ENCODE data around the gene PLA2G2E. TPM values are rescaled to one million over a fixed set of nuclear protein-coding genes. Genes with fewer than 3 reads are reported as not detected.

PLA2G2E gene
- total and polyA plus RNA-seq, 4 donors: not detected

DNA sequence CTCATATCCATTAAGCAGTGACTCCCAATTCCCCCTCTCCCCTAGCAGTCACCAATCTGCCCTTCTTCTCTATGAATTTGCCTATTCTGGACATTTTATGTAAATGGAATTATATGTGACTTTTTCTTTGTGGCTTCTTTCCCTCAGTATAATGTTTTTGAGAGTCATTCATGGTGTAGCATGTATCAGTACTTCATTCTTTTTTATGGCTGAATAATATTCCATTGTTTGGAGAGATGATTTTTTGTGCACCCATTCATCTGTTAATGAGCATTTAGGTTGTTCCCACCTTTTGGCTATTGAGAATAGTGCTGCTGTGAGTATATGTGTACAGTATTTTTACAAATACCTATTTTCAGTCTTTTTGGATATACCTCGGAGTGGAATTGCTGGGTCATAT is 21.8 kb downstream of the PLA2G2E start:
- TF ChIP-seq SP1 (IDR thresholded peaks at IDR 0.05) (no peak), FOXA2 (IDR thresholded peaks at IDR 0.05) (no peak), RAD21 (IDR thresholded peaks at IDR 0.05) (no peak), RXRA (IDR thresholded peaks at IDR 0.05) (no peak), YY1 (IDR thresholded peaks at IDR 0.05) (no peak), HNF4A (conservative IDR thresholded peaks at IDR 0.05) (no peak), EGR1 (IDR thresholded peaks at IDR 0.05; ENCODE audit: low read depth in 2 of 2) (no peak), FOXA1 (IDR thresholded peaks at IDR 0.05) (no peak), NR2F2 (IDR thresholded peaks at IDR 0.05) (no peak)
- TF ChIP-seq, protein P1, sequence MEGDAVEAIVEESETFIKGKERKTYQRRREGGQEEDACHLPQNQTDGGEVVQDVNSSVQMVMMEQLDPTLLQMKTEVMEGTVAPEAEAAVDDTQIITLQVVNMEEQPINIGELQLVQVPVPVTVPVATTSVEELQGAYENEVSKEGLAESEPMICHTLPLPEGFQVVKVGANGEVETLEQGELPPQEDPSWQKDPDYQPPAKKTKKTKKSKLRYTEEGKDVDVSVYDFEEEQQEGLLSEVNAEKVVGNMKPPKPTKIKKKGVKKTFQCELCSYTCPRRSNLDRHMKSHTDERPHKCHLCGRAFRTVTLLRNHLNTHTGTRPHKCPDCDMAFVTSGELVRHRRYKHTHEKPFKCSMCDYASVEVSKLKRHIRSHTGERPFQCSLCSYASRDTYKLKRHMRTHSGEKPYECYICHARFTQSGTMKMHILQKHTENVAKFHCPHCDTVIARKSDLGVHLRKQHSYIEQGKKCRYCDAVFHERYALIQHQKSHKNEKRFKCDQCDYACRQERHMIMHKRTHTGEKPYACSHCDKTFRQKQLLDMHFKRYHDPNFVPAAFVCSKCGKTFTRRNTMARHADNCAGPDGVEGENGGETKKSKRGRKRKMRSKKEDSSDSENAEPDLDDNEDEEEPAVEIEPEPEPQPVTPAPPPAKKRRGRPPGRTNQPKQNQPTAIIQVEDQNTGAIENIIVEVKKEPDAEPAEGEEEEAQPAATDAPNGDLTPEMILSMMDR (IDR thresholded peaks at IDR 0.05; ENCODE audit: low read depth, low read length, missing input control): no peak
- TF ChIP-seq, protein P2, sequence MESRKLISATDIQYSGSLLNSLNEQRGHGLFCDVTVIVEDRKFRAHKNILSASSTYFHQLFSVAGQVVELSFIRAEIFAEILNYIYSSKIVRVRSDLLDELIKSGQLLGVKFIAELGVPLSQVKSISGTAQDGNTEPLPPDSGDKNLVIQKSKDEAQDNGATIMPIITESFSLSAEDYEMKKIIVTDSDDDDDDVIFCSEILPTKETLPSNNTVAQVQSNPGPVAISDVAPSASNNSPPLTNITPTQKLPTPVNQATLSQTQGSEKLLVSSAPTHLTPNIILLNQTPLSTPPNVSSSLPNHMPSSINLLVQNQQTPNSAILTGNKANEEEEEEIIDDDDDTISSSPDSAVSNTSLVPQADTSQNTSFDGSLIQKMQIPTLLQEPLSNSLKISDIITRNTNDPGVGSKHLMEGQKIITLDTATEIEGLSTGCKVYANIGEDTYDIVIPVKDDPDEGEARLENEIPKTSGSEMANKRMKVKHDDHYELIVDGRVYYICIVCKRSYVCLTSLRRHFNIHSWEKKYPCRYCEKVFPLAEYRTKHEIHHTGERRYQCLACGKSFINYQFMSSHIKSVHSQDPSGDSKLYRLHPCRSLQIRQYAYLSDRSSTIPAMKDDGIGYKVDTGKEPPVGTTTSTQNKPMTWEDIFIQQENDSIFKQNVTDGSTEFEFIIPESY (IDR thresholded peaks at IDR 0.05): no peak
- TF ChIP-seq, protein P3, sequence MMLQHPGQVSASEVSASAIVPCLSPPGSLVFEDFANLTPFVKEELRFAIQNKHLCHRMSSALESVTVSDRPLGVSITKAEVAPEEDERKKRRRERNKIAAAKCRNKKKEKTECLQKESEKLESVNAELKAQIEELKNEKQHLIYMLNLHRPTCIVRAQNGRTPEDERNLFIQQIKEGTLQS (IDR thresholded peaks at IDR 0.05): no peak
- TF ChIP-seq, protein P4, sequence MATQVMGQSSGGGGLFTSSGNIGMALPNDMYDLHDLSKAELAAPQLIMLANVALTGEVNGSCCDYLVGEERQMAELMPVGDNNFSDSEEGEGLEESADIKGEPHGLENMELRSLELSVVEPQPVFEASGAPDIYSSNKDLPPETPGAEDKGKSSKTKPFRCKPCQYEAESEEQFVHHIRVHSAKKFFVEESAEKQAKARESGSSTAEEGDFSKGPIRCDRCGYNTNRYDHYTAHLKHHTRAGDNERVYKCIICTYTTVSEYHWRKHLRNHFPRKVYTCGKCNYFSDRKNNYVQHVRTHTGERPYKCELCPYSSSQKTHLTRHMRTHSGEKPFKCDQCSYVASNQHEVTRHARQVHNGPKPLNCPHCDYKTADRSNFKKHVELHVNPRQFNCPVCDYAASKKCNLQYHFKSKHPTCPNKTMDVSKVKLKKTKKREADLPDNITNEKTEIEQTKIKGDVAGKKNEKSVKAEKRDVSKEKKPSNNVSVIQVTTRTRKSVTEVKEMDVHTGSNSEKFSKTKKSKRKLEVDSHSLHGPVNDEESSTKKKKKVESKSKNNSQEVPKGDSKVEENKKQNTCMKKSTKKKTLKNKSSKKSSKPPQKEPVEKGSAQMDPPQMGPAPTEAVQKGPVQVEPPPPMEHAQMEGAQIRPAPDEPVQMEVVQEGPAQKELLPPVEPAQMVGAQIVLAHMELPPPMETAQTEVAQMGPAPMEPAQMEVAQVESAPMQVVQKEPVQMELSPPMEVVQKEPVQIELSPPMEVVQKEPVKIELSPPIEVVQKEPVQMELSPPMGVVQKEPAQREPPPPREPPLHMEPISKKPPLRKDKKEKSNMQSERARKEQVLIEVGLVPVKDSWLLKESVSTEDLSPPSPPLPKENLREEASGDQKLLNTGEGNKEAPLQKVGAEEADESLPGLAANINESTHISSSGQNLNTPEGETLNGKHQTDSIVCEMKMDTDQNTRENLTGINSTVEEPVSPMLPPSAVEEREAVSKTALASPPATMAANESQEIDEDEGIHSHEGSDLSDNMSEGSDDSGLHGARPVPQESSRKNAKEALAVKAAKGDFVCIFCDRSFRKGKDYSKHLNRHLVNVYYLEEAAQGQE (IDR thresholded peaks at IDR 0.05): no peak
- TF ChIP-seq, protein P5, sequence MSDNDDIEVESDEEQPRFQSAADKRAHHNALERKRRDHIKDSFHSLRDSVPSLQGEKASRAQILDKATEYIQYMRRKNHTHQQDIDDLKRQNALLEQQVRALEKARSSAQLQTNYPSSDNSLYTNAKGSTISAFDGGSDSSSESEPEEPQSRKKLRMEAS (IDR thresholded peaks at IDR 0.05): no peak
- no peaks in the 10 kb centered on the region for H3K4me1 ChIP-seq (ENCODE audit: control insufficient read depth in 4 of 4, insufficient read depth in 4 of 4, low read length in 3 of 4)
- DNase-seq (ENCODE audit: low spot score): no peak
- H3K36me3 ChIP-seq (ENCODE audit: control insufficient read depth in 4 of 4, insufficient read depth in 3 of 4, low read depth in 1 of 4, low read length in 3 of 4): peaks cover 5 to 36% (median 16%) of the 10 kb centered on the region in 4 donors
- 100% methylated on average over 1 of the region's 1 CpG for WGBS
- H3K9ac ChIP-seq (ENCODE audit: low read depth in 1 of 2, low read length in 2 of 2): no peak overlapping the region
- no peak overlapping the region for H3K4me3 ChIP-seq (ENCODE audit: low read depth in 1 of 3, low read length in 3 of 3)
- no peaks in the 10 kb centered on the region for H3K27me3 ChIP-seq (ENCODE audit: control insufficient read depth in 4 of 4, insufficient read depth in 4 of 4, low read length in 3 of 4)
- H3K9me3 ChIP-seq (ENCODE audit: control insufficient read depth in 4 of 4, low read length in 3 of 4): no peaks in the 10 kb centered on the region
- no peak overlapping the region for H3K27ac ChIP-seq (ENCODE audit: low read depth in 1 of 2, low read length in 2 of 2)

DNA sequence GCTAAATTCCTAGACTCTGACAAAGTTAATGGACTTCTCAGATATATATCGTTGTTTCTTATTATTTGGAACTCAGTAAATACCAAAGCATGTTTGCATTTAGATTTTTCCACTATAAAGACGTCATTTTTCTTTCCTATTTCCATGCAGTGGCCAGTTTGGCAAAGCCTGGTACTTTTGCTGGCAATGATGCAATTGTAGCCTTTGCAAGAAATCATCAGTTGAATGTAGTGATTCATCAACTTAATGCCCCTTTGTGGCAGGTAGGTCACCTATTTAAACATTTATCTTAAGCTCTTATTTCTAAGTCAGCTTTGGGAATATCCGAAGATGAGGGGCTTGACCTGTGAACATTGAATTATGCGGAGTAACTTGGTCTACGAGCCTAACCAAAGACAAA is 29.2 kb downstream of the PLA2G2E start:
- H3K27me3 ChIP-seq (ENCODE audit: control insufficient read depth in 4 of 4, insufficient read depth in 4 of 4, low read length in 3 of 4): no peaks in the 10 kb centered on the region
- no peak overlapping the region for H3K4me3 ChIP-seq (ENCODE audit: low read depth in 1 of 3, low read length in 3 of 3)
- no peak overlapping the region for H3K9ac ChIP-seq (ENCODE audit: low read depth in 1 of 2, low read length in 2 of 2)
- H3K36me3 ChIP-seq (ENCODE audit: control insufficient read depth in 4 of 4, insufficient read depth in 3 of 4, low read depth in 1 of 4, low read length in 3 of 4): peaks cover 3 to 23% (median 18%) of the 10 kb centered on the region in 4 donors
- H3K4me1 ChIP-seq (ENCODE audit: control insufficient read depth in 4 of 4, insufficient read depth in 4 of 4, low read length in 3 of 4): peaks cover 0 to 5% (median 0%) of the 10 kb centered on the region in 4 donors
- no peak for DNase-seq (ENCODE audit: low spot score)
- no peak overlapping the region for H3K27ac ChIP-seq (ENCODE audit: low read depth in 1 of 2, low read length in 2 of 2)
- H3K9me3 ChIP-seq (ENCODE audit: control insufficient read depth in 4 of 4, low read length in 3 of 4): no peaks in the 10 kb centered on the region
- 92% methylated on average over 5 of the region's 5 CpGs for WGBS
- no peak for TF ChIP-seq HNF4A (conservative IDR thresholded peaks at IDR 0.05)
- TF ChIP-seq HNF4G (IDR thresholded peaks at IDR 0.05): no peak
- no peak for TF ChIP-seq NR2F2 (IDR thresholded peaks at IDR 0.05)
- TF ChIP-seq, protein P4 (IDR thresholded peaks at IDR 0.05): no peak
- no peak for TF ChIP-seq EGR1 (IDR thresholded peaks at IDR 0.05; ENCODE audit: low read depth in 2 of 2)
- no peak for TF ChIP-seq FOXA1 (IDR thresholded peaks at IDR 0.05)
- no peak for TF ChIP-seq SP1 (IDR thresholded peaks at IDR 0.05)
- TF ChIP-seq, protein P2 (IDR thresholded peaks at IDR 0.05): no peak
- no peak for TF ChIP-seq YY1 (IDR thresholded peaks at IDR 0.05)
- TF ChIP-seq, protein P1 (IDR thresholded peaks at IDR 0.05; ENCODE audit: low read depth, low read length, missing input control): no peak
